ENCODE results near the gene SIGLEC7.

- TF ChIP-seq CTCF (tag by site-specific recombination; IDR thresholded peaks at IDR 0.05): no peak
- no peak for TF ChIP-seq REST (tag by site-specific recombination; IDR thresholded peaks at IDR 0.05)
- no peak for TF ChIP-seq OVOL3 (tag by site-specific recombination; IDR thresholded peaks at IDR 0.05)
- no peak for TF ChIP-seq SP2 (tag by site-specific recombination; IDR thresholded peaks at IDR 0.05)
- TF ChIP-seq ZNF610 (tag by site-specific recombination; IDR thresholded peaks at IDR 0.05; ENCODE audit: borderline replicate concordance): no peak
- no peak for TF ChIP-seq ZNF518A (tag by site-specific recombination; conservative IDR thresholded peaks at IDR 0.05; ENCODE audit: low read depth)
- TF ChIP-seq ZBTB11 (tag by site-specific recombination; conservative IDR thresholded peaks at IDR 0.05; ENCODE audit: low read depth): no peak
- no peak for TF ChIP-seq ELK4 (IDR thresholded peaks at IDR 0.05; ENCODE audit: borderline replicate concordance, low read depth, low read length)
- TF ChIP-seq ZNF513 (tag by site-specific recombination; IDR thresholded peaks at IDR 0.05): no peak
- no peak for TF ChIP-seq ZNF274 (IDR thresholded peaks at IDR 0.05; ENCODE audit: low read length)
- TF ChIP-seq ZNF274 (tag by site-specific recombination; IDR thresholded peaks at IDR 0.05; ENCODE audit: borderline replicate concordance): no peak
- no peak for TF ChIP-seq ZNF645 (tag by site-specific recombination; IDR thresholded peaks at IDR 0.05)
Observed at GRCh38 chr19:51172223-51172622, 30.1 kb downstream of the SIGLEC7 start.

Measured in HEK293 (cell line).